HepG2 (cell line): ENCODE data around the gene GOLGA3. TPM values are rescaled to one million over a fixed set of nuclear protein-coding genes. Genes with fewer than 3 reads are reported as not detected.

Experiments used
- ATAC-seq: fragments of 200-7000 bp; cut with Tn5 transposase; 3 replicates; pipeline ENCODE4 v1.9.1; 2020; ENCODE audit warnings: mild to moderate bottlenecking, moderate library complexity
- BruUV-seq: library from RNA; stranded (reverse); fragments of 400-500 nt; replicated peaks from 2 replicates; lab custom pipeline; 2021; lab: Mats Ljungman, UMichigan
- CTCF ChIA-PET: fragments of 300-600 bp; formaldehyde crosslinking; extraction: SDS; loops from one replicate; lab custom pipeline; 2021; ENCODE audit warnings: low total read pairs, inconsistent platforms, low intra/inter-chr PET ratio; lab: Yijun Ruan, JAX
- POLR2A ChIA-PET: fragments of 350-600 bp; sonication (Branson Sonifier 250); formaldehyde crosslinking; loops from one replicate; lab custom pipeline; 2020; ENCODE audit warnings: antibody characterized with exemption, inconsistent platforms; lab: Yijun Ruan, JAX
- DNase-seq: peaks from one replicate; pipeline ENCODE4 v3.0.0-alpha.2; 2015; ENCODE audit warnings: low spot score
- FAIRE-seq: peaks from 3 replicates; lab custom pipeline; 2011; peaks lifted over from hg19 to GRCh38; lab: Jason Lieb, UNC
- H2AFZ ChIP-seq: one replicate; pipeline ENCODE4 v1.6.1; 2011; ENCODE audit warnings: low read length, inconsistent platforms
- H3K27ac ChIP-seq: fragments of 300-600 bp; 3 replicates; pipeline ENCODE4 v1.8.0; 2011; ENCODE audit warnings: mixed run types, mild to moderate bottlenecking, mixed read lengths, low read length, inconsistent platforms; ENCODE audit not compliant: insufficient read depth; ENCODE audit errors: extremely low read length
- H3K27me3 ChIP-seq, 2 experiments: fragments of 200-600 bp in 1 of 2; 2 replicates in 1 of 2; 3 replicates in 1 of 2; pipeline versions ENCODE4 v1.6.0 to v1.8.0; 2011; ENCODE audit warnings: low read length in 2 of 2, mild to moderate bottlenecking in 2 of 2, moderate library complexity in 2 of 2, inconsistent platforms in 1 of 2; ENCODE audit not compliant: insufficient read depth in 2 of 2, control insufficient read depth in 1 of 2
- H3K36me3 ChIP-seq, 2 experiments: fragments of 200-600 bp in 1 of 2; replicated peaks in 1 of 2; 2 replicates in 1 of 2; 3 replicates in 1 of 2; pipeline versions ENCODE4 v1.5.1 to v1.8.0; 2011; ENCODE audit warnings: low read length in 2 of 2, inconsistent platforms in 1 of 2; ENCODE audit not compliant: insufficient read depth in 2 of 2, control insufficient read depth in 1 of 2
- H3K4me1 ChIP-seq: 2 replicates; pipeline ENCODE4 v1.5.1; 2012; ENCODE audit warnings: low read length, inconsistent platforms; ENCODE audit not compliant: insufficient read depth
- H3K4me2 ChIP-seq: 2 replicates; pipeline ENCODE4 v1.6.0; 2011; ENCODE audit warnings: low read depth, low read length, inconsistent platforms
- H3K4me3 ChIP-seq, 3 experiments: fragments of 200-600 bp in 1 of 3; sonication (generic), shearing (Covaris generic) in 1 of 3; replicated peaks in 1 of 3; 2 replicates each; pipeline ENCODE4 v1.5.1; 2011 to 2016; ENCODE audit warnings: low read length in 3 of 3, inconsistent platforms in 2 of 3, low read depth in 2 of 3, mild to moderate bottlenecking in 2 of 3, control low read depth in 1 of 3, mixed read lengths in 1 of 3; ENCODE audit not compliant: insufficient read depth in 1 of 3
- H3K79me2 ChIP-seq: one replicate; pipeline ENCODE4 v1.6.1; 2011; ENCODE audit warnings: low read length, inconsistent platforms; ENCODE audit not compliant: insufficient read depth
- H3K9ac ChIP-seq: 2 replicates; pipeline ENCODE4 v1.6.0; 2011; ENCODE audit warnings: mild to moderate bottlenecking, low read depth, low read length, inconsistent platforms; ENCODE audit not compliant: insufficient read depth
- H3K9me3 ChIP-seq: 2 replicates; pipeline ENCODE4 v1.5.1; 2012; ENCODE audit warnings: mild to moderate bottlenecking, low read length
- H4K20me1 ChIP-seq: 2 replicates; pipeline ENCODE4 v1.6.0; 2011; ENCODE audit warnings: inconsistent platforms, mild to moderate bottlenecking, low read length, moderate library complexity; ENCODE audit not compliant: insufficient read depth
- AGO2 ChIP-seq: fragments of 200-400 bp; formaldehyde crosslinking; optimal IDR thresholded peaks from 2 replicates; pipeline ENCODE3; 2017; ENCODE audit warnings: mild to moderate bottlenecking, low read depth, low read length, moderate library complexity
- CSRNP1 ChIP-seq: sonication (generic); formaldehyde crosslinking; IDR thresholded peaks from 2 replicates; pipeline ENCODE4 v1.8.1; 2023; ENCODE audit warnings: mild to moderate bottlenecking, missing genetic modification reagents
- NONO ChIP-seq, 2 experiments: fragments of 450-650 bp in 1 of 2; sonication (generic) in 1 of 2; formaldehyde crosslinking in 1 of 2; IDR thresholded peaks in 1 of 2; conservative IDR thresholded peaks in 1 of 2; 2 replicates each; pipeline versions ENCODE4 v1.6.1 to v1.8.0; 2017 to 2022; ENCODE audit warnings: mild to moderate bottlenecking in 1 of 2, missing genetic modification reagents in 1 of 2, moderate library complexity in 1 of 2
- RBFOX2 ChIP-seq: fragments of 200-400 bp; formaldehyde crosslinking; IDR thresholded peaks from 2 replicates; pipeline ENCODE4 v1.6.1; 2017; ENCODE audit warnings: low read depth, mild to moderate bottlenecking, low read length
- ZFP36L2 ChIP-seq: sonication (generic); formaldehyde crosslinking; IDR thresholded peaks from 2 replicates; pipeline ENCODE4 v1.4.0; 2020; ENCODE audit warnings: missing genetic modification reagents
- ZNF431 ChIP-seq: sonication (generic); formaldehyde crosslinking; IDR thresholded peaks from 2 replicates; pipeline ENCODE4 v1.9.0; 2022; ENCODE audit warnings: missing genetic modification reagents, low read depth, mild to moderate bottlenecking, borderline replicate concordance
- ZNF501 ChIP-seq: sonication (generic); formaldehyde crosslinking; IDR thresholded peaks from 2 replicates; pipeline ENCODE4 v1.5.1; 2020; ENCODE audit warnings: mild to moderate bottlenecking, moderate library complexity, missing genetic modification reagents
- ZNF543 ChIP-seq: sonication (generic); formaldehyde crosslinking; IDR thresholded peaks from 2 replicates; pipeline ENCODE4 v1.4.0; 2020; ENCODE audit warnings: mild to moderate bottlenecking, missing genetic modification reagents
- WGBS: methylation state at CpG from one replicate; pipeline ENCODE4 v1.1.6; 2017; ENCODE audit warnings: low lambda C conversion rate; 5-methylcytosine and 5-hydroxymethylcytosine counted together
- in situ Hi-C: cut with HindIII; loops from 2 replicates; pipeline ENCODE4 v1.10.0; 2017; ENCODE audit warnings: low pct_unique_long_range_greater_than_20kb; ENCODE audit not compliant: extremely low pct_ligation_motif_present
- intact Hi-C: fragments of 100-400 bp; cut with micrococcal nuclease; formaldehyde crosslinking; loops from one replicate; pipeline ENCODE4 v1.10.0; 2022; ENCODE audit not compliant: unreplicated experiment
- polyA plus RNA-seq, 8 experiments: library from polyadenylated mRNA; depleted of rRNA in 3 of 8; stranded (reverse) in 7 of 8; unstranded in 1 of 8; fragments of >200 nt; fragmentation: Illumina TruSeq in 4 of 8; extraction: Trizol in 4 of 8; gene quantifications; 2 replicates each; pipeline versions ENCODE4 v1.2.1 to v1.2.3, GENCODE V29; 2011 to 2016; ENCODE audit warnings: low read depth in 4 of 8, missing spikeins in 1 of 8, mixed read lengths in 1 of 8; ENCODE audit not compliant: insufficient read depth in 1 of 8
- total RNA-seq, 5 experiments: library from RNA; depleted of rRNA; stranded (reverse); fragments of >200 nt; fragmentation: Illumina TruSeq; extraction: Trizol; gene quantifications; 2 replicates each; pipeline ENCODE4 v1.2.3, GENCODE V29; 2016; ENCODE audit warnings: low read depth in 1 of 5

GOLGA3 gene
- total and polyA plus RNA-seq, 2 of the 13 experiments (the other 11 are each of a cell fraction or from before 2014, with no cell fraction given), result 22.0 to 43.0 TPM

GRCh38 chr12:132736913-132737312, 91.8 kb downstream of the GOLGA3 start:
- Histone ChIP-seq H3K79me2 (no peaks in the 10 kb centered on the region), H2AFZ (no peak overlapping the region), H3K36me3 (peaks cover 37 to 77% of the 10 kb centered on the region in 2 experiments; a peak in 4 of 5 replicates), H3K4me1 (no peaks in the 10 kb centered on the region), H3K4me3 (no peak overlapping the region), H4K20me1 (no peaks in the 10 kb centered on the region), H3K9ac (no peak overlapping the region), H3K27me3 (no peaks in the 10 kb centered on the region), H3K27ac (no peak overlapping the region), H3K4me2 (no peak overlapping the region), H3K9me3 (no peaks in the 10 kb centered on the region)
- peak; percentile 35 for ATAC-seq
- FAIRE-seq, result no peak
- POLR2A ChIA-PET, result no interaction called here
- TF ChIP-seq ZNF501 (CRISPR knock-in tag) (no peak), CSRNP1 (no peak), NONO (IDR thresholded peaks at IDR 0.05) (no peak), NONO (CRISPR knock-in tag; conservative IDR thresholded peaks at IDR 0.05) (no peak), ZFP36L2 (CRISPR knock-in tag) (no peak), ZNF431 (CRISPR knock-in tag) (no peak), RBFOX2 (no peak)
- no peak for DNase-seq
- in situ Hi-C loops, result no loop called here
- WGBS, result 97% methylated on average over 8 of the region's 15 CpGs
- CTCF ChIA-PET, result no interaction called here
- intact Hi-C loops, result no loop called here
- no TSS peak for BruUV-seq

GRCh38 chr12:132736378-132736777, 92.3 kb downstream of the GOLGA3 start:
- in situ Hi-C loops (no loop called here), intact Hi-C loops (no loop called here)
- Histone ChIP-seq H3K4me1 (no peaks in the 10 kb centered on the region), H3K27me3 (no peaks in the 10 kb centered on the region), H3K79me2 (no peaks in the 10 kb centered on the region), H3K9ac (no peak overlapping the region), H3K36me3 (peaks cover 38 to 77% of the 10 kb centered on the region in 2 experiments; a peak in 4 of 5 replicates), H3K27ac (no peak overlapping the region), H2AFZ (no peak overlapping the region), H3K4me2 (no peak overlapping the region), H4K20me1 (no peaks in the 10 kb centered on the region), H3K4me3 (no peak overlapping the region), H3K9me3 (no peaks in the 10 kb centered on the region)
- BruUV-seq, result no TSS peak
- DNase-seq (no peak), FAIRE-seq (no peak), ATAC-seq (no peak)
- TF ChIP-seq AGO2, result peak; percentile 19
- no peak for TF ChIP-seq ZNF543
- POLR2A ChIA-PET, result no interaction called here
- CTCF ChIA-PET, result no interaction called here
- 100% methylated on average over 11 of the region's 12 CpGs for WGBS
